Amygdala (tissue), 56 donors: ENCODE results near the gene IGFALS.

Source experiments
- DNase-seq, 56 donors: peaks; one replicate each; lab custom pipeline; 2025; lab: John Stamatoyannopoulos, UW

Gene IGFALS

DNA sequence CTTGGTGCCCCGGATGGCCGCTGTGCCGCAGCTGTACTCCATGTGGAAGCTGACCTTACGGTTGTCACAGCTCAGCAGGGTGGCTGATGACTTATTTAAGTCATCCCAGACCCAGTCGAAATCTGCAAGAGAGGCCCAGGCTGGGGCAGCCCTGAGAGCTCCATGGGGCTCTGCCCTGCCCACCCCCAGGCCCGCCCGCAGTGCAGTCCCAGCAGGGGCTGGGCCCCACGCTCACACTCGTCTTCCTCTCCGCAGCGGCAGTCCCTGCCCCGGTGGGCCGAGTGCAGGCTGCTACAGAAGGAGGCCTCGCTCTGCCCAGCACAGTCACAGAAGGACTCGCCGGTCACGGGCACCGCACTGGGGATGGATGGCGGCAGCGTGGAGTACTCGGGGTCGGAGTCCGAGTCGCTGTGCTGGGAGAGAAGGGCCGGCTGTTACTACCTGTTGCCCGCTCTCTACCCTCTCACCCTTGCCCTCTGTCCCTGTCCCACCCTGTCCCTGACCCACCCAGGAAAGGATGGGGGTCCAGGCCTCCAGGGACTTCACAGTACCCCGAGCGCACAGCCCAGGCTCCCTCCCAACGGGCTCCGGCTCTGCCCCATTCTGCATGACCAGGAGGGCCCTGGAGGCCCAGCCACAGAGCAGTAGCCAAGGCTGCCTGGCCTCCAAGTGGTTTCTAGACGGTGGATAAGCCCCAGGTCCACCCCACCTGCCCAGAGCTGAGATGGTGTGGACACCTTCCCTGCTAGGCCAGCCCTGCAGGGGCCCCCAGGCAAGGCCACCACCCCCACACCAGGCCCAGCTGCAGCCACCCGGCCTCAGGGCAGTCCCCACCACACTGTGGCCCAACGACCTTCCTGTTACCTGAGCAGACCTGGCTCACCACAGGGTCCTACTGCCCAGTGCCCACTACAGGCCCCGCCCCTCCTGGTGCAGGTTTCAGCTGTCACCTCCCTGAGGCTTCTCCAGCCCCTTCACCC is 15.0 kb downstream of the IGFALS start:
- no peak for DNase-seq

DNA sequence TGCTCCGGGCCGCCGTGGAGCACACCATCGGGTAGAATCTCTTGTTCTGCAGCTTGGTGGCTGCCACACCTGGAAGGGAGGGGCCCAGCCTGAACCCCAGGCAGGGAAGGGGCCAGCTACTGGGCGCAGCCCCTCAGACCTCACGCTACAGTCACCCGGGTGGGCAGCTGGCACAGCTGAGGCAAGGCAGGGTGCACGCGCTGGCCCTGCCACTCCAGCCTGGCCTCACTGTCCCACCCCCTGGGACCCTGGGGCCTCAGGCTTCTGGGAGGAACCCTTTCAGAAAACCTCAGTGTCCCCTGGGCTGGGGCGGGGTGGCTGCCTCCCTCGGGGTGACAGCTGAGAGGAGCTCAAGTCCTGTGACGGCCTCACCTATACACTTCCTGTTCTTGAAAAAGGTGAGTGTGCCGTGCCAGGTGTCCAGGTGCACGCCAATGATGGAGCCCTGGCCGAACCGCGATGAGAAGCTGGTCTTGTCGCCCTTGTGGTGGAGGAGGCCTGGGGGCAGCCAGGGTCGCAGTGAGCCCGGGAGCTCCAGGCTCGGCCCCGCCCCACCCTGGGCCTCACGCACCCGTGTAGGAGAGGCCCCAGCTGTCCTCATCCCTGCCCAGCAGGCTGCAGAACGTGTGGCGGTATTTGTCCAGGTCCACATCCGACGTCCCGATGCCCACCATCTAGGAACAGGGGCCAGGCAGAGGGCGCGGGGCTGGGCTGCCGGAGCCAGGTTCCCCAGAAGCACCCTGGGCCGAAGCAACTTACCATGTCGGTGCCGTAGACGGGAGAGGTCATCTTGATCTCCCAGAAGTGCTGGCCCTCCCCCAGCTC is 15.9 kb downstream of the IGFALS start:
- DNase-seq = no peak

DNA sequence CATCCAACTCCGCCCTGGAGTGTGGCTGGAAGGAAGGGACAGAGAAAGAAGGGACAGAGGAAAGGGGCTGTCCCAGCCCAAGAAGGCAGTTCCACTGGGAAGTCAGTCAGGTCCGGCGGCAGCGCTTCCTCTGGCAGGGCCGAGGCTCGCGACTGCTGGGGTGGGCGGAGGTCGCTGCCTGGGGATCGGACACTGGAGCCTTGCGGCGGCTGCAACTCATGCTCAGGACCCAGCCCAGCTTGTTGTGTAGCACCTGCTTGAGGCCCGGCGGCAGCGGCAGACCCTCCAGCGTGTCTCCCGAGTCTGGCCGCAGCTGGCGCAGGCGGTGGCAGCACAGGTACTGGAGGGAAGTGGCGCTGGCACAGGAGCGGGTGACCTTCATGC is 16.5 kb downstream of the IGFALS start:
- no peak for DNase-seq

DNA sequence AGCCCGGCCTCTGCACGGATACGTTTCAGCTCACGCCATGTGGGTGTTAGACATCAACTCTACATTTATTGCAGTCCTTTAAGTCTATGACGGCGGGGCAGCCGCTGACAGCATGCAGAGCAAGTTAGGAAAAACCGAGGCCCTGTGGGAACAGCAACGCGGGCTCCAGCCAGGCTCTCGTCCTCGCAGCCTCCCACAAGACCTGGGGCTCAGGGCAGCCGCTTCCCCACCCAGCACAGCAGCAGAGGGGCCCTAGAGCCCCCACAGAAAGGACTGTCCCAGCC is 16.9 kb downstream of the IGFALS start:
- DNase-seq = no peak

DNA sequence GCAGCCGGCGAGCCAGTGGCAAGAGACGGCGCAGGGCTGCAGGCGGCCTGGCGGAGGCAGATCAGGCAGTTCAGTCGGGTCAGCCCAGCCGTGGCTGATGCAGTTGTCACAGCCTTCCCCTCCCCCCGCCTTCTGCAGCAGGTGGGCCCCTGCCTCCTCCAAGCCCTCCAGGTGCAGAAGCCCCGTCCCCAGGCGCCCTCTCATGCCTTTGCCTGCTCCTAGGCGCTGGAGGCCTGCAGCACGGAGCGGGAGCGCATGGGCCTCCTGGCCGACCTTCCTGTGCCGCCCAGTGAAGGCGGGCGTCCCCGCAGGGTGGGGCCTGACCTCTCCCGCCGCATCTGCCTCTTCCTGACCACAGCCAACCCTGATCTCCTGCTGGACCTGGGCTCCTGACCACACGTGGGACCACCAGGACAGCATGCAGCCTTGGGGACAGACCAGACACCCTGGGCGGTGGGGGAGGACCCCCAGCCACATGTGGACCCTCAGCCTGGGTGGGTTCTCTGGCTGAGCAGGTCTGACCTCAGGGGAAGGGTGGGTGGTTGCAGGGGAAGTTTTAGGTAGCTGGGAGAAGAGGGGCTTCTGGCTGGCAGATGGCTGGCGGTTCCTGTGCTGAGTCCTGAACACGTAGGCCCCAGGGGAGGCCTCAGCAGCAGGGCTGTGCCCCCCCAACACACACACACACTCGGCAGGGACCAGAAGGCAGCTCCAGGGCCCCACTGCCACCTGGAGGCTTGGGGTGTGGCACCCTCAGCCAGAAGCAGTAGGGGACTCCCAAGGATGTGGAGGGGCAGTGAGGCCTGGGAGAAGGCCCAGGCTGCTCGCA is 17.4 kb downstream of the IGFALS start:
- no peak for DNase-seq

DNA sequence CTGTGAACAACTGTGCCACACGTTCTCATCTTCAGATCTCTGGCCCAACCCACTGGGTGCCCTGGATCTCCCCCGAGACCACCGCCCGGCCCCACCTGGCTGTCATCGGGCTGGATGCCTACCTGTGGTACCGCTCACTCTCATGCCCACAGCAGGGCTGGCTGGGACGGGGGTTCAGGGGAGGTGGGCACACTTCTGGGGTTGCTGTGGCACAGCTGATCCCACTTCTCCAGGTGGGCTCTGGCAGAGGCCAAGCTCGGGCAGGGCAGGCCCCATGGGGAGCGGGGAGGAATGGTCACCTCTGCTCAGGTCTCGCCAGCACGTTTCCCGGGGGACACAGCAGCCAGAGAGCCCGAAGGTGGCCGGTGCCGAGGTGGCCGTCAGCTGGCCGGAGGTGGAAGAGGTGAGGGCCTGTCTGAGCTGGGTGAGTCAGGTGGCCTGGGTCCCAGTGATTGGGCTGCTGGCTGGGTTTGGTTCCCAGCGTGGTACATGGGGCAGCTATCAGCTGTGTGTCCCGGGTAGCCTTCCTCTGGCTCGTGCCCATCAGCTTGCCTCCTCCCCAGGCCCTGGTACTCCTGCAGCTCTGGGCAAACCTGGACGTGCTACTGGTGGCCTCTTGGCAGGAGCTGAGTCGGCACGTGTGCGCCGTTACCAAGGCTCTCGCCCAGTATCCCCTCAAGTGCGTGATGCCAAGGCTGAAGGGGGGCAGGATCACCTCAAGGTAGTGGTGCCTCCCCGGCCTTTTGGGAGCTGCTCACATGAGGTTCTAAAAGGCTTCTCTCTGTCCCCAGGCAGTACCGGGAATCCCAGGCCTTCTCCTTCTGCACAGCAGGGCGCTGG is 18.3 kb downstream of the IGFALS start:
- no peak for DNase-seq

DNA sequence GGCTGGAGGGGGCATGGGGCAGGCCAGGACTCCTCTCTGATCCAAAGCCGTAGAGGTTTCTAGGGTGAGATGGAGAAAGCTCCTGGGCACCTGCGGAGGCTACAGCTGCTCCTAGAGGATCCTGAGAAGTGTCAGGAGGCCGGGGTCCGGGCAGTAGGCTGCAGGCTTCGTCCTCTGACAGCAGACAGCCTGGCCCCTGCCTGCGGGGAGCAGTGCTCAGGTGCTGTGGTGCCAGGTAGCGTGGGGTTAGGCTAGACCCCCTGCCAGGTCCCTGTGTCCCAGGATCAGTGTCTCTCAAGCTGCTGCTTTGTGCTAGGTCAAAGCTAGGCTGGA is 19.1 kb downstream of the IGFALS start:
- DNase-seq = no peak

DNA sequence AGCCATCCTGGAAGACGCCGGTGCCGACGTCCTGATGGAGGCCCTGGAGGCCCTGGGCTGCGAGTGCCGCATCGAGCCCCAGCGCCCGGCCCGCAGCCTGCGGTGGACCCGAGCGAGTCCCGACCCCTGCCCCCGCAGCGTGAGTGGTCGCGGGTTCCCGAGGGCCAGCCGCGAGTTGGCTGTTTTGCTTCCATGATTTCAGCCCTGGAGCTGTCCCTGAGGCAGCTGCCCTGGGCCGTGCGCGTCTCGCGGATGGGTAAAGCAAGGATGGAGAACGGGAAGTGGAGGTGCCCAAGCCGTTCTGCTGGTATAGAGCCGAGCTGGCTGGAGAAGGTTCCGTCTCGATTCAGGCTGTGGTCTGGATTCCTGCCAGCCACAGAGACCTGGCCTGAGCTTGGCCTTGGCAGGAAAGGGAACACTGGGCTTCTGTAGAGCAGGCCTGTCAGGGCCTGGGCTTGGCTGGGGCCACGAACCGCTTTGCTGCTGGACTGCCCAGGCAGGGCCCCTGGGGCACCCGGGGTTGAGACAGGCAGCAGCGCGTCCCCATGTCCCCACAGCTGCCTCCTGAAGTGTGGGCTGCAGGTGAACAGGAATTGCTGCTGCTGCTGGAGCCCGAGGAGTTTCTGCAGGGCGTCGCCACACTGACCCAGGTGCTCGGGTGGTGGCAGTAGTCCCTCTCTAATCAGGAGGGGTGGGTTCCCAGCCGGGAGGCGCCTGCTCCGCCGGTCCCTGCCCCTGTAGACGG is 19.6 kb downstream of the IGFALS start:
- DNase-seq = peak in 8 of 56 donors; percentile 22 to 55 (median 36)

DNA sequence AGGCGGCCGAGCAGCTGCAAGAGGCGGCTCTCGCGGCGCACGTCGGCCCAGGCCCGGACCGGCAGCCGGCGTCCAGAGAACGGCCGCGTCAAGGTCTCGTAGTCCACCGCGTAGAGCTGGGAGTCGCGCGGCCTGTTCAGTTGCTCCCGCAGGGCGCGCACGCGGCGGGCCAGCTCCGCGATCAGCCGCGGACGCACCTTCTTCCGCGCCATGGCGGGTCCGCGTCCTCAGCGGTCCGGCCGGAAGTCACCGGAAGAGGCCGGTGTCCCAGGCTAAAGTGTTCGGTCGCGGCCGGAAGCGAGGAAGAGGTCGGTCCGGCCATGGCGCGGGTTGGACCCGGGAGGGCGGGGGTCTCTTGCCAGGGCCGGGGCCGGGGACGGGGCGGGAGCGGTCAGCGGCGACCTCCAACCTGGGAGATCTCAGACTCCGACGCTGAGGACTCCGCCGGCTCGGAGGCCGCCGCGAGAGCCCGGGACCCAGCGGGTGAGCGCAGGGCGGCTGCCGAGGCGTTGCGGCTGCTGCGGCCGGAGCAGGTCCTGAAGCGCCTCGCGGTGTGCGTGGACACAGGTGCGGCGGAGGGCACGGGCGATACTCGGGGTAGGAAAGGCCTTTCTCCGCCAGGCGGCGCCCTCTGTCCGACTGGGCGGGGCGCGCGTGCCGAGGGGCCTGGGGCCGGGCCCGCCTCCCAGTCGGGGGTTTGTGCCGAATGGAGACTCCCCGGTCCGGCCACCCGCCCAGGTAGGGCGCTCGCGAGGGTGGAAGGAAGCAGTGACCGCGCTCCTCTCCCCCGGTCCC is 20.4 kb downstream of the IGFALS start, which contains the start of gene MRPS34:
MRPS34 (minus strand) TSS at position 227 of the 795 bp plus-strand sequence; CDS start at position 212, 15 bp downstream.
- peak in 53 of 56 donors; percentile 17 to 85 (median 63) for DNase-seq

DNA sequence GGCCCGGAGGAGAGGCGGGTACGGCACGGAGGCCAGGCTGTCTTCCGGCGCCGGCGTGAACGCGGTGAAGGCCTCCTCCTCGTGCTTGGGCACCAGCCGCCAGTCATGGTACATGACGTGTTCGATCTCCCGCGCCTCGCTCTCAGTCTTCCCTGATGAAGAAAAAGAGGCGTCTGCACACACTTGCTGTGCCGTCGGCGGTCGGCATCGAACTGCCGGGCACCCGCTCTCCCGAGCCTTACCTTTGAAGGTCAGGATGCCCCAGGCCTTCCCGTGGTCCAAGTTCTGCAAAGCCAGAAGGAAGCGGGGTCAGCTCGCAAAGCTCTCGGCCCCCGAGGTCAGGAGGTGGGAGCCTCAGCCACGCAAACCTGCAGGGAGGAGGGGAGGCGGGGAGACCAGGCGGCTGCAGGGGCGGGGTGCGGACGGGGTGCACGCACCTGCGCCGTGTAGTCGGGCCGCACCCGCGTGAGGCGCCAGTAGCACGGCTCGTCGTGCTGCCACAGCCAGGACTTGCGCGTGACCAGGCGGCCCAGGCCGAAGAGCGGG is 21.1 kb downstream of the IGFALS start, which contains the start of gene EME2:
EME2 (plus strand) TSS at position 449 of the 546 bp plus-strand sequence. CDS start 418 bp downstream, outside the sequence.
- peak in 5 of 56 donors; percentile 23 to 43 (median 41) for DNase-seq

DNA sequence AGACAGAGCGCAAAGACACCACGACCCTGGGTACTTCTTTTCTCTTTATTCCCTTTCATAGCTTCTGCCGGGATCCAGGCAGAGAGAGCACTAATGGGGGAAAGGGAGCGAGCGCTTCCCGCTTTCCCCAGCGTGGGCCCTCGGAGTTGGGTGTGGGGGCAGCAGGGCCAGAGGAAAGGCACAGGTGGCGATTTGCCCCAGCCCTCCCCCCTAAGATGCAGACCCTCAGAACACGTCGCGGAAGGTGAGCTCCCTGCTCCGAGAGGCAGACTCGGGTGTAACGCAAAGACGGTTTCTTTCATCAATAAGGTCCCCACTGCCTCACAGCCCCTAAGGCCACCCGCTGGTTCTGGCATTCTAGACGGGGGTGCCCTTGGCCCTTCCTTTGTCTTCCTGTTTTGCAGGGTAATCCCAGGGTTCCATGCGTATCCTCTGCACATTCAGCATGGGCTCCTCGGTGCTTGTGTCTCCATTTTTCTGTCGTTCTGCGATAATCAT is 21.6 kb downstream of the IGFALS start:
- no peak for DNase-seq

DNA sequence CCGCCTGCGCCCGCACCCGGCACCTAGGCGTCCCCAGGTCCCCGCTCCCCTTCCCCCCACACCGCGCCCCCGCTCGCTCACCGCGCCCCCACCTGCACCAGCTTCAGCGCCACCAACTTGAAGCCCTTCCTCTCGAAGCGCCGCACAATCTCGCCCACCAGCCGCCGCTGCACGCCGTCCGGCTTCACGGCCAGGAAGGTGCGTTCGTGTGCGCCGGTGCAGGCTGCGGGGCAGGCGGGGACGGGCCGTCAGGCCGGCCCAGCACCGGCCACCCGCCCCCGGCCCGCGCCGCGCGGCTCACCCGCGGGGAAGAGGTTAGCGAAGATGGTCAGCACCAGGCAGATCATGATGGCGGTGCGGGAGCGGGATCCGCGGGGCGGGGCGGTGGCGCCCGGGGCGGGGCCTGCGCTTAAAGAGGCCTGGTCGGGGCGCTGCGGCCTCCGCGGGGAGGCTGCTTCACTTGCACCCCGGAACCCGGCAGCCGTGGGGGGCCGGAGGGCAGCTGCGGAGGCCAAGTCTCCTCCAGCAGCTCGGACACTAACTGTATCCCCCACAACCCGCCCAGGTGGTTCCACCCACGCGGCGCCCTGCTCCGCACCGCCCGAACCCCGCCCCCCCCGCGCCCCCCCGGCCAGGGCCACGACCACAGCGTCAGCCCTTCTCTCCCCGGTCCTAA is 22.2 kb downstream of the IGFALS start, which contains the start of gene NME3:
NME3 (minus strand) TSS at position 356 of the 676 bp plus-strand sequence; CDS start at position 347, 9 bp downstream.
- DNase-seq = peak in 51 of 56 donors; percentile 10 to 79 (median 46)

DNA sequence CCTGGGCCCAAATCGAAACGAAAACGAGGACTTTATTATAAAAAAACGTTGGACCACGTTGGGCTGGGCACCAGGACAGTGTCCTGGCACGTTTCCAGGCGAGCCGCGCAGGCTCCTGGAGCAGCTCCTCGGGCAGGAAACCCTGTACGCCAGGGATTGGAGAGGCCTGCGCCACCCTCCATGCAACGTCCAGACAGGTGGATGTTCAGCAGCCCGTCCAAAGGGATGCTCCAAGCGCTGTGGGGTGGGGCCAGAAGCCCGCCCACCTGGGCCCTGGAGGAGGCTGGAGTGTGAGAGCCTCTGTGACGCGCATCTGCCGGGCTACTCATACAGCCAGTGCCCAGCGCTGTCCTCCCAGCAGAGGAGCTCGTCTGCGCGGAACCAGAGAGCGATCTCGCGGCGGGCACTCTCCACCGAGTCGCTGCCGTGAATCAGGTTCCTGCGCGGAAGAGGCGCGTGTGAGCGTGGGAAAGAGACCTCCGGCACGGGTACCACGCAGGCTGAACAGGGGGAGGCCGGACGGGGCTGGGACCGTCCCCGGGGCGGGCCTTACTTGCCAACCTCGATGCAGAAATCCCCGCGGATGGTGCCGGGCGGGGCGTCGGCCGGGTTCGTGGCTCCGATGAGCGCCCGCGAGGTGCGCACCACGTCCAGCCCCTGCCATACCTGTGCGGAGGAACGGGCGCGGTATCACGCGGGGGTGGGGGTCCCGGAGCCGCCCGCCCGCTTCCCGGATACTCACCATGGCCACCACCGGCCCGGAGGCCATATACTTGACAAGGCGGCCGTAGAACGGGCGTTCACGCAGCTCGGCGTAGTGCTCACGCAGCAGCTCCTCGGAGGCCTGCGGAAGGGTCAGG is 22.9 kb downstream of the IGFALS start:
- DNase-seq = peak in 48 of 56 donors; percentile 8 to 74 (median 46)

DNA sequence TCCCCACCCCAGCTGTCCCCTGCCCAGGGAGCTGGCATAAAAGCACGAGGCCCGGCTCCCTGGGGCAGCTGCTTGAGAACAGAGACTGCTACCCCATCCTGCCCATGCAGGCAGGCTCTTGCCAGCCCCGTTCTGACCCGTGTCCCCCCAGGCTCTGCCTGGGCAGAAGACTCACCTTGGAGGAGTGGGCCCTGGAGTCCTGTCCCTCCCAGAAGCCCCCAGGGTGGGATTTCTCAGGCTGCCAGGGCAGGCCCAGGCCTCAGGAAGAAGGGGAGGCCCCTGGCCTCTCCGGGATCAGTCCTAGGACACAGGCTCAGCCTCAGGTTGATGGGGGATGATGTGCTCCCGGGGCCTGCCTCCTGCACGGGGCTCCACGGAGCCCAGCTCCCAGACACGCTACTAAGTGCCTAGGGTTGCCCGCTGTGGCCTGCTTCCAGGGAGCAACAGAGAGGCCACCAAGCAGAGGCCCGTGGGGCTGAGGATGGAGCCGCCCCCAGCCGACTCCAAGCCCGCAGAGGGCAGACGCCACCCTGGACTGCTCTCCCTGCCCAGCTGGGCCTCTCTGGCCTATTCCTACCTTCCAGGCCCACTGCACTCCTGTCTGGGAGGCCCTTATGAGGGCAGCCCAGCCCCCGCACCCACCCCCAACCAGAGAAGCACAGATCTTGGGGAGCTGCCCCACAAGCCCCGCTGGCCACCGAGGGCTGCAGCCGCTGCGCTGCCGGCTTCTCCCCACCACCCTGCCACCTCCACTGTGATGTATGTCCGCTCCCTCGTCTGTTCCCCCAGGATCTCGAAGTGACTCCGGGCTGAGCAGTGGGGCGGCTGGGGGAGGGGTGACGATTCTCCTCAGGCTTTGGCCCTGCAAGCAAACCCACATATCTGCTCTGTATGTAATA is 23.9 kb downstream of the IGFALS start:
- peak in 6 of 56 donors; percentile 24 to 68 (median 32) for DNase-seq
